Measurements from ENCODE around the gene PYY. TPM values are rescaled to one million over a fixed set of nuclear protein-coding genes. Genes with fewer than 3 reads are reported as not detected.

Gene PYY
- total and polyA plus RNA-seq, 10 donors: not detected

DNA sequence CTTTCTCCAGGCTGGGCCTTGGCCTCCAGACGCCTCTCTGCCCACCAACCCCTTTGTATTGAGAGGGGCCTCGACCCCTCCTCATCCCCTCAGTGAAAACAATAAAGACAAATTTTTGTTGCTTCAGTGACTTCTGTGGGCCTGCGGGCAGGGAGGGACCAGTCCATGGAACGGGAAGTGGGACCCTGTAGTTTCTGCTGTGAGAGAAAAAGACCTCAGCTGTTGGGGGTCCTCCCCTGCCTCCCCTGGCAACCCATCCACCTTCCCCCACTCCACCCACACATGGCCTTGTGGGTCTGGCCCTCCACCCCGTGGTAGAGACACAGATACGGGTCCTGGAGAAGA is 14.9 kb downstream of the PYY start:
- Histone ChIP-seq H3K9me3 (no peaks in the 10 kb centered on the region), H3K36me3 (no peaks in the 10 kb centered on the region), H3K27ac (no peak overlapping the region), H3K27me3 (replicated peaks in 1 of 7) (peaks cover 0 to 38% (median 17%) of the 10 kb centered on the region in 7 donors), H3K4me3 (peak overlapping the region in 1 of 8 donors; percentile 62), H3K4me1 (peaks cover 5 to 13% (median 11%) of the 10 kb centered on the region in 6 donors)
- intact Hi-C loops (cut with DNase I; ENCODE audit: low total_unique reads): no loop called here
- no peak for DNase-seq
- TF ChIP-seq POLR2AphosphoS5 (IDR thresholded peaks at IDR 0.05) (no peak), POLR2A (IDR thresholded peaks at IDR 0.05) (no peak)
- TF ChIP-seq, protein P1, sequence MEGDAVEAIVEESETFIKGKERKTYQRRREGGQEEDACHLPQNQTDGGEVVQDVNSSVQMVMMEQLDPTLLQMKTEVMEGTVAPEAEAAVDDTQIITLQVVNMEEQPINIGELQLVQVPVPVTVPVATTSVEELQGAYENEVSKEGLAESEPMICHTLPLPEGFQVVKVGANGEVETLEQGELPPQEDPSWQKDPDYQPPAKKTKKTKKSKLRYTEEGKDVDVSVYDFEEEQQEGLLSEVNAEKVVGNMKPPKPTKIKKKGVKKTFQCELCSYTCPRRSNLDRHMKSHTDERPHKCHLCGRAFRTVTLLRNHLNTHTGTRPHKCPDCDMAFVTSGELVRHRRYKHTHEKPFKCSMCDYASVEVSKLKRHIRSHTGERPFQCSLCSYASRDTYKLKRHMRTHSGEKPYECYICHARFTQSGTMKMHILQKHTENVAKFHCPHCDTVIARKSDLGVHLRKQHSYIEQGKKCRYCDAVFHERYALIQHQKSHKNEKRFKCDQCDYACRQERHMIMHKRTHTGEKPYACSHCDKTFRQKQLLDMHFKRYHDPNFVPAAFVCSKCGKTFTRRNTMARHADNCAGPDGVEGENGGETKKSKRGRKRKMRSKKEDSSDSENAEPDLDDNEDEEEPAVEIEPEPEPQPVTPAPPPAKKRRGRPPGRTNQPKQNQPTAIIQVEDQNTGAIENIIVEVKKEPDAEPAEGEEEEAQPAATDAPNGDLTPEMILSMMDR (IDR thresholded peaks at IDR 0.05 in 8 of 11, conservative IDR thresholded peaks at IDR 0.05 in 3 of 11): no peak
- 54 to 65% (median 58%) methylated on average over 5 to 6 of the region's 6 CpGs for WGBS, 5 donors

DNA sequence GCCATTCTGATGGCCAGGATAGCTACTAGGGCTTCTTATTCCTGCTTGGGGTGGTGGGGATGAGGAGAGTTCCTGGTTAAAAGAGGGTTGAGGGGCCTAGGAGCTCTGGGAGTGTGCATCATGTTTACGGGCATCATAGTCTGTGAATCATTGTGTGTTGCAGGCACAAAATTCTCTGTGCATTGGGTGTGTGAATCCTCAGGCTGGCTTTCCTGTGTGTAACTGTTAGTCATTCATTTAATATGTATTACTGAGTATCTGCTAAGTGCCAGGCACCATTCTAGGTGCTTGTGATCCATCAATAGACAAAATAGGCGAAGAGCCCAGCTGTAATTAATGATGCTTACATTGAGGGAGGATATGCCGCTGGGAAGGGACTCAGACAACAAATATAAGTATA is 17.3 kb downstream of the PYY start:
- intact Hi-C loops (cut with DNase I; ENCODE audit: low total_unique reads): no loop called here
- Histone ChIP-seq H3K4me1 (peaks cover 4 to 12% (median 11%) of the 10 kb centered on the region in 6 donors), H3K27me3 (replicated peaks in 1 of 7) (peaks cover 0 to 54% (median 17%) of the 10 kb centered on the region in 7 donors), H3K27ac (no peak overlapping the region), H3K9me3 (no peaks in the 10 kb centered on the region), H3K4me3 (no peak overlapping the region), H3K36me3 (no peaks in the 10 kb centered on the region)
- 81 to 97% (median 92%) methylated on average over 3 of the region's 3 CpGs for WGBS, 5 donors
- TF ChIP-seq, protein P1 (IDR thresholded peaks at IDR 0.05 in 8 of 11, conservative IDR thresholded peaks at IDR 0.05 in 3 of 11): no peak
- TF ChIP-seq POLR2A (IDR thresholded peaks at IDR 0.05): no peak
- no peak for TF ChIP-seq POLR2AphosphoS5 (IDR thresholded peaks at IDR 0.05)
- DNase-seq: no peak

DNA sequence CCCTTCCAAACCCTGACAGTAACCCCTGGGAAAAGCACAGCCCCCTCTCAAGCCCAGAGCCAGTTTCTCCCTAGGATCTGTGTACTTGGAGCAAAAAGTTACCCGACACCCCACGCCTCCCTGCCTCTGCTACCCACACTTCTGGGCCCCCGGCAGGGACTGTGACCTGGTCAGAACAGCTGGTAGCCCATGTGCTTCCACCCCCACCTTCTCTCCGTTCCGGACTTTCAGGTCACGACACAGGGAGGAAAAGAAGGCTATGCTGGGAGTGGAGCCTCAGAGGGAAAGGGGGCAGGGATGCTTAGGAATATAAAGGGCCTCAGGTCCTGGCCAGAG is 17.8 kb downstream of the PYY start:
- intact Hi-C loops (cut with DNase I; ENCODE audit: low total_unique reads): no loop called here
- Histone ChIP-seq H3K27me3 (replicated peaks in 1 of 7) (peaks cover 0 to 54% (median 17%) of the 10 kb centered on the region in 7 donors), H3K4me1 (peaks cover 4 to 12% (median 11%) of the 10 kb centered on the region in 6 donors), H3K4me3 (no peak overlapping the region), H3K27ac (no peak overlapping the region), H3K9me3 (no peaks in the 10 kb centered on the region), H3K36me3 (no peaks in the 10 kb centered on the region)
- WGBS, 5 donors: 70 to 89% (median 87%) methylated on average over 6 of the region's 6 CpGs
- no peak for DNase-seq
- TF ChIP-seq POLR2AphosphoS5 (IDR thresholded peaks at IDR 0.05): no peak

DNA sequence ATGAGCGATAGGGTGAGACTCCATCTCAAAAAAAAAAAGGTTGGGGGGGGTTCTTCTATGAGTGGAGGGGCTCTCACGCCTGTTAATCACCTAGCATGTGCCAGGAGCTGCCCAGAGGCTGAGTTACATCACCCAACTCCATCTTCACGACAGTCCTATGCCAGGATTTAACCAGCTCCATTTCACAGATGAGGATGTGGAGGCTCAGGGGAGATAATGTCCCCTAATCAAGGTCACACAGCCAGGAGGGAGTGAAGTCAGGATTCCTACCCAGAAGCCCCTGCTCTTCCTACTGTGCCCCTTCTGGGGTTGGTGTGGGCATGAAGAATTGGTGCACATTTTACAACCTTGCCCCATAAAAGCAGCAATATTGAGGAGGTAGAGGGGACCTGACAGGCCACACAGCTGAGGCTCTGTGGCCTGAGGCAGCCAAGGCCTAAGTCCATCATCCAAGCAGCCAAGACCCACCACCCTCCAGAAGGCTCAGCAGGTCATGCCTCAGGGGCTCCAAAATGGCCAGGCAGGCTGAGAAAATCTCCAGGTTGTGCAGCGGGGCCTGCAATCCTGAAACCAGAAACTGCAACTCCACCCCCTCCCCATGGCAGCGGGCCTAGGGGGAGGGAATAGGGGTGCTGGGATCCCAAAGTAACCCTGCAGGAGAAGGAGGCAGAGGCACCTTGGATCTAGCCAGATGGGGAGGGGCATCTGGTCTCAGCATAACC is 18.4 kb downstream of the PYY start:
- peaks cover 0 to 54% (median 17%) of the 10 kb centered on the region in 7 donors for H3K27me3 ChIP-seq (replicated peaks in 1 of 7)
- intact Hi-C loops (cut with DNase I; ENCODE audit: low total_unique reads): no loop called here
- WGBS, 5 donors: 78 to 90% (median 81%) methylated on average over 3 to 5 of the region's 5 CpGs

DNA sequence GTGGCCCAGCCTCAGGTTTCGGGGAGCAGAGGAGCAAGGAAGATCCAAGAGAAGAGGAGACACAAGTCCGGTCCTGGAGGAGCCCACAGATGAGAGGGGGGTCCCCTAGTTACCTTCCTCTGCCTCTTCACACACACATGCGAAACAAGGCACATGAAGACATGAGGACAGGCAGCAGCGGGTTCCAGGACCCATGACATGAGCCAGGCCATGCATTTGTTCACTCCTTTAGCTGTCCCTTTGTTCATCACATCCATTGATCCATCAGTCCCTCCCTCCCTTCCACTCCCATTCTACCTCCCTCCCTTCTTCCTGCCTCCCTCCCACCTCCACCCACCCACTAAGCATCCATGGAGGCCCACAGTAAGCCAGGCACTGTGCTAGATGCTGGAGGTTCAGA is 20.8 kb downstream of the PYY start:
- Histone ChIP-seq H3K9me3 (no peaks in the 10 kb centered on the region), H3K4me3 (no peak overlapping the region), H3K27me3 (replicated peaks in 1 of 7) (peaks cover 0 to 44% (median 4%) of the 10 kb centered on the region in 7 donors), H3K4me1 (peaks cover 1 to 13% (median 4%) of the 10 kb centered on the region in 6 donors), H3K36me3 (no peaks in the 10 kb centered on the region), H3K27ac (no peak overlapping the region)
- intact Hi-C loops (cut with DNase I; ENCODE audit: low total_unique reads): no loop called here
- 83 to 95% (median 91%) methylated on average over 4 of the region's 4 CpGs for WGBS, 5 donors
- TF ChIP-seq POLR2AphosphoS5 (IDR thresholded peaks at IDR 0.05) (no peak), POLR2A (IDR thresholded peaks at IDR 0.05) (no peak)
- TF ChIP-seq, protein P1 (IDR thresholded peaks at IDR 0.05 in 8 of 11, conservative IDR thresholded peaks at IDR 0.05 in 3 of 11): no peak
- DNase-seq: no peak

More for the DNA sequence above, 18.4 kb downstream of the PYY start:
- H3K4me3 ChIP-seq: no peak overlapping the region
- DNase-seq: no peak
- H3K27ac ChIP-seq: no peak overlapping the region
- H3K36me3 ChIP-seq: no peaks in the 10 kb centered on the region
- H3K9me3 ChIP-seq: no peaks in the 10 kb centered on the region
- TF ChIP-seq POLR2AphosphoS5 (IDR thresholded peaks at IDR 0.05): no peak
- H3K4me1 ChIP-seq: peaks cover 4 to 12% (median 11%) of the 10 kb centered on the region in 6 donors

All from spleen (tissue), 11 donors.